HG02938 (cell line): Measurements from ENCODE around the gene MFAP3L.
"Not testable (repeated sequence)": the region's sequence is repeated elsewhere in the genome, so short reads cannot be mapped to it uniquely, and the experiment has no call there.

Source experiments
- ATAC-seq: cut with Tn5 transposase; IDR thresholded peaks from one replicate; pipeline ENCODE4 v1.9.1; 2021; ENCODE audit warnings: mild to moderate bottlenecking, moderate library complexity; ENCODE audit not compliant: unreplicated experiment

MFAP3L gene

GRCh38 chr4:170026253-170027021 is at the start of gene MFAP3L:
Gene MFAP3L, minus strand, starts transcription at chr4:170026395. Its CDS starts 20,518 bp downstream, at chr4:170005877.
- peak; percentile 69 for ATAC-seq

- no peak for ATAC-seq
Measured at GRCh38 chr4:170071196-170071595, 45.0 kb upstream of the MFAP3L start.

- ATAC-seq, result no peak
Measured at GRCh38 chr4:170068438-170069128, 42.4 kb upstream of the MFAP3L start.

- ATAC-seq, result no peak
Measured at GRCh38 chr4:170059421-170059820, 33.2 kb upstream of the MFAP3L start.

GRCh38 chr4:170058826-170059225 is 32.6 kb upstream of the MFAP3L start:
- ATAC-seq, result no peak

GRCh38 chr4:170057866-170058265 is 31.7 kb upstream of the MFAP3L start:
- no peak for ATAC-seq

GRCh38 chr4:170052919-170053318 is 26.7 kb upstream of the MFAP3L start:
- no peak for ATAC-seq

GRCh38 chr4:170051402-170051801 is 25.2 kb upstream of the MFAP3L start:
- no peak for ATAC-seq

GRCh38 chr4:170049766-170050165 is 23.6 kb upstream of the MFAP3L start:
- no peak for ATAC-seq

GRCh38 chr4:170047771-170048354 is 21.7 kb upstream of the MFAP3L start:
- ATAC-seq, result no peak

GRCh38 chr4:170046156-170046555 is 20.0 kb upstream of the MFAP3L start:
- not testable (repeated sequence) for ATAC-seq

- ATAC-seq, result no peak
Measured at GRCh38 chr4:170040031-170040680, 14.0 kb upstream of the MFAP3L start.

GRCh38 chr4:170038769-170039168 is 12.6 kb upstream of the MFAP3L start:
- ATAC-seq, result no peak

GRCh38 chr4:170038232-170038631 is 12.0 kb upstream of the MFAP3L start:
- no peak for ATAC-seq

- no peak for ATAC-seq
Measured at GRCh38 chr4:170037481-170037880, 11.3 kb upstream of the MFAP3L start.

GRCh38 chr4:170035845-170036244 is 9.7 kb upstream of the MFAP3L start:
- ATAC-seq, result no peak

GRCh38 chr4:170035231-170035630 is 9.0 kb upstream of the MFAP3L start:
- no peak for ATAC-seq

GRCh38 chr4:170033999-170034398 is 7.8 kb upstream of the MFAP3L start:
- no peak for ATAC-seq

GRCh38 chr4:170030121-170030520 is 3.9 kb upstream of the MFAP3L start:
- no peak for ATAC-seq

GRCh38 chr4:170027181-170027829 is 1.1 kb upstream of the MFAP3L start:
- peak; percentile 81 for ATAC-seq
